HCT116 (cell line): ENCODE data around the gene RCOR1. TPM values are rescaled to one million over a fixed set of nuclear protein-coding genes. Genes with fewer than 3 reads are reported as not detected.
A peak's percentile ranks its signal among the peaks of the same experiment; 100 is the strongest.

Source experiments
- ATAC-seq: fragments of 200-7000 bp; cut with Tn5 transposase; 2 replicates; pipeline ENCODE4 v1.9.1; 2020; ENCODE audit warnings: mild to moderate bottlenecking, moderate library complexity
- BruUV-seq: library from RNA; stranded (reverse); fragments of 400-500 nt; replicated peaks from 2 replicates; lab custom pipeline; 2021; lab: Mats Ljungman, UMichigan
- CTCF ChIA-PET: fragments of 300-600 bp; sonication (Branson Sonifier 250); formaldehyde crosslinking; loops from one replicate; lab custom pipeline; 2021; ENCODE audit warnings: antibody characterized with exemption; lab: Charles Lee
- POLR2A ChIA-PET: fragments of 300-600, 350-600 bp; sonication (Branson Sonifier 250); formaldehyde crosslinking; loops from one replicate; lab custom pipeline; 2021; ENCODE audit warnings: antibody characterized with exemption; lab: Charles Lee
- RAD21 ChIA-PET, 2 experiments: fragments of 300-600 bp; sonication (Branson Sonifier 250); formaldehyde crosslinking; loops; one replicate each; lab custom pipeline; 2023; ENCODE audit warnings: low total read pairs in 2 of 2; ENCODE audit not compliant: uncharacterized antibody in 2 of 2, unreplicated experiment in 2 of 2, low non-redundant PET in 1 of 2; lab: Charles Lee
- DNase-seq: peaks from one replicate; pipeline ENCODE4 v3.0.0-alpha.2; 2010; ENCODE audit warnings: low read depth, low spot score
- H2AFZ ChIP-seq: fragments of 200-600 bp; shearing (Covaris generic), sonication (generic); 2 replicates; pipeline ENCODE4 v1.6.1; 2017; ENCODE audit warnings: low read depth, mixed run types, mixed read lengths, antibody characterized with exemption, low read length; ENCODE audit not compliant: poor library complexity, severe bottlenecking
- H3K27ac ChIP-seq: 2 replicates; pipeline ENCODE4 v1.5.1; 2012; ENCODE audit warnings: low read depth, low read length
- H3K27me3 ChIP-seq: fragments of 200-600 bp; sonication (generic); 2 replicates; pipeline ENCODE4 v1.6.1; 2016; ENCODE audit warnings: mixed run types, low read length, mixed read lengths; ENCODE audit not compliant: insufficient read depth
- H3K36me3 ChIP-seq, 2 experiments: fragments of 200-500 bp in 1 of 2; fragments of 200-600 bp in 1 of 2; sonication (Bioruptor generic) in 1 of 2; sonication (generic) in 1 of 2; 2 replicates each; pipeline versions ENCODE4 v1.5.1 to v1.6.1; 2014 to 2016; ENCODE audit warnings: low read length in 2 of 2, inconsistent platforms in 1 of 2, mixed read lengths in 1 of 2, mixed run types in 1 of 2; ENCODE audit not compliant: insufficient read depth in 2 of 2, control insufficient read depth in 1 of 2
- H3K4me1 ChIP-seq, 2 experiments: fragments of 200-600 bp in 1 of 2; sonication (generic) in 1 of 2; 2 replicates each; pipeline versions ENCODE4 v1.5.1 to v1.6.1; 2012 to 2017; ENCODE audit warnings: low read length in 2 of 2, inconsistent platforms in 1 of 2, mild to moderate bottlenecking in 1 of 2, mixed read lengths in 1 of 2, mixed run types in 1 of 2, moderate library complexity in 1 of 2; ENCODE audit not compliant: insufficient read depth in 2 of 2, control insufficient read depth in 1 of 2
- H3K4me2 ChIP-seq: fragments of 200-600 bp; sonication (generic); 2 replicates; pipeline ENCODE4 v1.6.1; 2017; ENCODE audit warnings: mixed run types, low read length, mixed read lengths
- H3K4me3 ChIP-seq, 2 experiments: fragments of 200-600 bp in 1 of 2; sonication (generic) in 1 of 2; replicated peaks in 1 of 2; 2 replicates each; pipeline ENCODE4 v1.5.1; 2011 to 2016; ENCODE audit warnings: low read length in 2 of 2, control low read depth in 1 of 2, low read depth in 1 of 2, mild to moderate bottlenecking in 1 of 2, mixed read lengths in 1 of 2, mixed run types in 1 of 2
- H3K79me2 ChIP-seq: fragments of 200-600 bp; sonication (generic); 2 replicates; pipeline ENCODE4 v1.6.1; 2017; ENCODE audit warnings: mild to moderate bottlenecking, mixed run types, low read length, moderate library complexity, mixed read lengths; ENCODE audit not compliant: insufficient read depth
- H3K9ac ChIP-seq: fragments of 200-600 bp; sonication (generic); 2 replicates; pipeline ENCODE4 v1.6.1; 2016; ENCODE audit warnings: low read length, mixed read lengths
- H3K9me2 ChIP-seq: fragments of 200-600 bp; sonication (generic), shearing (Covaris generic); 2 replicates; pipeline ENCODE4 v1.6.1; 2017; ENCODE audit warnings: mixed run types, mild to moderate bottlenecking, moderate library complexity; ENCODE audit not compliant: insufficient read depth
- H3K9me3 ChIP-seq, 2 experiments: fragments of 200-500 bp in 1 of 2; fragments of 200-600 bp in 1 of 2; sonication (Bioruptor generic) in 1 of 2; sonication (generic) in 1 of 2; 2 replicates each; pipeline ENCODE4 v1.6.1; 2014 to 2017; ENCODE audit warnings: low read length in 2 of 2, mixed read lengths in 2 of 2, inconsistent platforms in 1 of 2, low read depth in 1 of 2, mild to moderate bottlenecking in 1 of 2, mixed run types in 1 of 2, moderate library complexity in 1 of 2; ENCODE audit not compliant: control insufficient read depth in 1 of 2, insufficient read depth in 1 of 2
- H4K20me1 ChIP-seq: fragments of 200-600 bp; sonication (generic), shearing (Covaris generic); 2 replicates; pipeline ENCODE4 v1.6.1; 2017; ENCODE audit warnings: mixed run types, mild to moderate bottlenecking, moderate library complexity; ENCODE audit not compliant: insufficient read depth
- ATF3 ChIP-seq: IDR thresholded peaks from 2 replicates; pipeline ENCODE4 v1.6.1; 2012
- CBX3 ChIP-seq: IDR thresholded peaks from 2 replicates; pipeline ENCODE4 v1.6.1; 2012; ENCODE audit warnings: low read depth
- CEBPB ChIP-seq: IDR thresholded peaks from 2 replicates; pipeline ENCODE4 v1.6.1; 2012; ENCODE audit warnings: low read depth
- CTCF ChIP-seq, 3 experiments: fragments of 200-600 bp in 1 of 3; sonication (generic) in 1 of 3; IDR thresholded peaks in 2 of 3; conservative IDR thresholded peaks in 1 of 3; 2 replicates each; pipeline ENCODE4 v1.5.1; 2012 to 2017; ENCODE audit warnings: low read depth in 2 of 3, low read length in 2 of 3, antibody characterized with exemption in 1 of 3, borderline replicate concordance in 1 of 3, control low read depth in 1 of 3, mild to moderate bottlenecking in 1 of 3, mixed read lengths in 1 of 3, mixed run types in 1 of 3, moderate library complexity in 1 of 3; ENCODE audit not compliant: insufficient read depth in 1 of 3
- EGR1 ChIP-seq: IDR thresholded peaks from 2 replicates; pipeline ENCODE4 v1.6.1; 2012; ENCODE audit warnings: low read depth
- JUND ChIP-seq: IDR thresholded peaks from 2 replicates; pipeline ENCODE4 v1.6.1; 2012
- POLR2A ChIP-seq: IDR thresholded peaks from 2 replicates; pipeline ENCODE4 v1.7.0; 2011; ENCODE audit warnings: borderline replicate concordance; ENCODE audit not compliant: insufficient read depth, insufficient read length; ENCODE audit errors: extremely low read depth
- POLR2AphosphoS5 ChIP-seq: IDR thresholded peaks from 2 replicates; pipeline ENCODE4 v1.6.1; 2011; ENCODE audit warnings: mild to moderate bottlenecking, low read depth, low read length, moderate library complexity
- RAD21 ChIP-seq: IDR thresholded peaks from 2 replicates; pipeline ENCODE4 v1.6.1; 2012; ENCODE audit warnings: low read depth, mild to moderate bottlenecking
- SRF ChIP-seq: IDR thresholded peaks from 2 replicates; pipeline ENCODE4 v1.6.1; 2012; ENCODE audit warnings: low read depth
- YY1 ChIP-seq: IDR thresholded peaks from 2 replicates; pipeline ENCODE4 v1.6.1; 2011; ENCODE audit warnings: low read length, low read depth, moderate library complexity, mild to moderate bottlenecking; ENCODE audit not compliant: insufficient replicate concordance; ENCODE audit errors: extremely low read depth
- ZNF274 ChIP-seq: fragments of 200-500 bp; sonication (Bioruptor generic); IDR thresholded peaks from 2 replicates; pipeline ENCODE4 v1.6.1; 2014; ENCODE audit warnings: mild to moderate bottlenecking, low read depth, low read length, inconsistent platforms
- intact Hi-C: fragments of 100-400 bp; cut with micrococcal nuclease; formaldehyde crosslinking; loops from 2 replicates; pipeline ENCODE4 v1.10.0; 2022
- total RNA-seq: library from RNA; stranded (reverse); gene quantifications from one replicate; pipeline ENCODE4 v1.2.1, GENCODE V29; 2021; ENCODE audit not compliant: unreplicated experiment

The RCOR1 gene
- total RNA-seq, 1 experiment from 2014 or later: 30.7 TPM

GRCh38 chr14:102693006-102693755 is 100.7 kb downstream of the RCOR1 start:
- Histone ChIP-seq H3K27ac (no peak overlapping the region), H3K9me2 (no peaks in the 10 kb centered on the region), H2AFZ (no peak overlapping the region), H3K4me3 (no peak overlapping the region), H3K27me3 (no peaks in the 10 kb centered on the region), H3K4me2 (no peak overlapping the region), H3K9ac (no peak overlapping the region), H3K9me3 (no peaks in the 10 kb centered on the region), H3K79me2 (peaks cover 84% of the 10 kb centered on the region), H4K20me1 (peaks cover 5% of the 10 kb centered on the region; the same call in 1 of the 2 replicates), H3K4me1 (no peaks in the 10 kb centered on the region; a peak in 3 of 4 replicates), H3K36me3 (no peaks in the 10 kb centered on the region)
- CTCF ChIA-PET: interaction anchor here (0.9 to 3.0 kb wide), 7 partner anchors 7 to 382 kb away, joined by 3 to 15 read pairs (median 8); no protein-coding TSS in a partner anchor
- RAD21 ChIA-PET: interaction anchor here in 1 of 2 experiments (0.7 kb wide), 1 partner anchor 59 kb away, joined by 3 read pairs; no protein-coding TSS in a partner anchor
- no peak for DNase-seq
- BruUV-seq: no TSS peak
- no peak for TF ChIP-seq YY1
- no peak for TF ChIP-seq RAD21
- no peak for TF ChIP-seq JUND
- no peak for TF ChIP-seq POLR2AphosphoS5
- no peak for TF ChIP-seq CEBPB
- no peak for TF ChIP-seq SRF
- TF ChIP-seq POLR2A: no peak
- no peak for ATAC-seq
- POLR2A ChIA-PET: interaction anchor here (1.1 kb wide), 1 partner anchor 99 kb away, joined by 4 read pairs; no protein-coding TSS in a partner anchor
- intact Hi-C loops: no loop called here

- H3K4me3 ChIP-seq: no peak overlapping the region
- no peak overlapping the region for H3K4me2 ChIP-seq
- H3K4me1 ChIP-seq: no peaks in the 10 kb centered on the region; a peak in 3 of 4 replicates
- no peak overlapping the region for H3K9ac ChIP-seq
- POLR2A ChIA-PET: interaction anchor here (1.0 to 1.1 kb wide), 2 partner anchors 100 to 170 kb away, joined by 4 read pairs; no protein-coding TSS in a partner anchor
- TF ChIP-seq CBX3 (no peak), EGR1 (no peak), ZNF274 (no peak), ATF3 (no peak), SRF (no peak), RAD21 (peak; percentile 75), CTCF (IDR thresholded peaks at IDR 0.05 in 2 of 3, conservative IDR thresholded peaks at IDR 0.05 in 1 of 3; ENCODE audit: borderline replicate concordance in 1 of 3, insufficient read depth in 1 of 3, low read depth in 2 of 3, low read length in 2 of 3) (peak; percentile 59; a peak in 5 of 6 replicates)
- H3K9me2 ChIP-seq: no peaks in the 10 kb centered on the region
- H3K27ac ChIP-seq: no peak overlapping the region
- no peak overlapping the region for H2AFZ ChIP-seq
- peaks cover 5% of the 10 kb centered on the region; the same call in 1 of the 2 replicates for H4K20me1 ChIP-seq
- ATAC-seq: peak; percentile 85
- no peaks in the 10 kb centered on the region for H3K9me3 ChIP-seq
- intact Hi-C loops: loop anchor here (2.0 kb wide), 1 partner anchor 224 kb away; no protein-coding TSS in a partner anchor
- H3K79me2 ChIP-seq: peaks cover 83% of the 10 kb centered on the region
- CTCF ChIA-PET: interaction anchor here (0.7 to 3.0 kb wide), 27 partner anchors 9 to 722 kb away, joined by 3 to 15 read pairs (median 4); no protein-coding TSS in a partner anchor
- RAD21 ChIA-PET: interaction anchor here in 1 of 2 experiments (0.8 to 1.7 kb wide), 3 partner anchors 113 to 380 kb away, joined by 3 to 4 read pairs (median 4); no protein-coding TSS in a partner anchor
- no peaks in the 10 kb centered on the region for H3K36me3 ChIP-seq
- peak; percentile 48 for DNase-seq
- no TSS peak for BruUV-seq
- no peaks in the 10 kb centered on the region for H3K27me3 ChIP-seq
These were observed 102.2 kb downstream of the RCOR1 start for GRCh38 chr14:102694530-102695166.
